Chondrocyte (in vitro differentiated cells): ENCODE measurements around the gene BEND5. TPM values are rescaled to one million over a fixed set of nuclear protein-coding genes. Genes with fewer than 3 reads are reported as not detected.

Experiments
- DNase-seq: peaks from one replicate; pipeline ENCODE4 v3.0.0; 2021; ENCODE audit warnings: mixed read lengths, low spot score
- H3K27ac Mint-ChIP-seq: one replicate; pipeline ENCODE4 v1.8.0; 2021; ENCODE audit warnings: mild to moderate bottlenecking, moderate library complexity, mixed read lengths; ENCODE audit not compliant: unreplicated experiment
- H3K27me3 Mint-ChIP-seq: 2 replicates; pipeline ENCODE4 v1.8.0; 2021; ENCODE audit warnings: low read depth, mixed read lengths
- H3K36me3 Mint-ChIP-seq: 2 replicates; pipeline ENCODE4 v1.8.0; 2021; ENCODE audit warnings: low read depth, mixed read lengths
- H3K4me1 Mint-ChIP-seq: 2 replicates; pipeline ENCODE4 v1.8.0; 2021; ENCODE audit warnings: low read depth, mild to moderate bottlenecking, mixed read lengths
- H3K4me3 Mint-ChIP-seq: one replicate; pipeline ENCODE4 v1.8.0; 2021; ENCODE audit warnings: mild to moderate bottlenecking, moderate library complexity, mixed read lengths; ENCODE audit not compliant: unreplicated experiment
- H3K9me3 Mint-ChIP-seq: 2 replicates; pipeline ENCODE4 v1.8.0; 2021; ENCODE audit warnings: low read depth, mixed read lengths
- total RNA-seq: library from RNA; stranded (reverse); gene quantifications from 3 replicates; pipeline ENCODE4 v1.2.1, GENCODE V29; 2021
- TF ChIP-seq, protein P1 (sequence below): fragments of 200-600 bp; sonication (generic); IDR thresholded peaks from 2 replicates; pipeline ENCODE4 v1.5.0; 2021; ENCODE audit warnings: antibody characterized with exemption, mild to moderate bottlenecking, moderate library complexity

The BEND5 gene
- total RNA-seq, 1 donor from 2014 or later, result 4.2 TPM

DNA sequence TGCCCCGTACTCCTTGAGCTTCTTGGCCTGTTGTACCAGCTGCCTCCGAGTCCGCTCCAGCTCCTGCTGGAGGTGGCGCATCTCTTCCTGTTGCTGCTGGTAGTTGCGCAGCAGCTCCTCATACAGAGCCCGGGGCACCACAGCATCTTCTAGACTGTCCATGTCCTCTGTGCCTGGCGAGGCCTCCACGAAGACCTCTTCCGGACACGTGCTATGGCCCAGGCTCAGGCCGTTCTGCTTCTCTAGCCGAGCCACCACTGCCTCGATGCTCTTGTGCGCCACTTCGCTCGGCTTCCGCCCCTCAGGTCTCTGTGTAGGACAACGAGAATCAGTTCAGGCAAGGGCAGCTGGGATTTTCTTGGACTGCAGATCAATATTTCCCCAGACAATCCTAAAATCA, 17.7 kb downstream of the BEND5 start:
- DNase-seq, result no peak
- Mint-ChIP-seq H3K27me3 (no peaks in the 10 kb centered on the region), H3K4me1 (no peaks in the 10 kb centered on the region), H3K27ac (no peak overlapping the region), H3K36me3 (peaks cover 10% of the 10 kb centered on the region), H3K9me3 (no peaks in the 10 kb centered on the region), H3K4me3 (no peak overlapping the region)
- TF ChIP-seq, protein P1, sequence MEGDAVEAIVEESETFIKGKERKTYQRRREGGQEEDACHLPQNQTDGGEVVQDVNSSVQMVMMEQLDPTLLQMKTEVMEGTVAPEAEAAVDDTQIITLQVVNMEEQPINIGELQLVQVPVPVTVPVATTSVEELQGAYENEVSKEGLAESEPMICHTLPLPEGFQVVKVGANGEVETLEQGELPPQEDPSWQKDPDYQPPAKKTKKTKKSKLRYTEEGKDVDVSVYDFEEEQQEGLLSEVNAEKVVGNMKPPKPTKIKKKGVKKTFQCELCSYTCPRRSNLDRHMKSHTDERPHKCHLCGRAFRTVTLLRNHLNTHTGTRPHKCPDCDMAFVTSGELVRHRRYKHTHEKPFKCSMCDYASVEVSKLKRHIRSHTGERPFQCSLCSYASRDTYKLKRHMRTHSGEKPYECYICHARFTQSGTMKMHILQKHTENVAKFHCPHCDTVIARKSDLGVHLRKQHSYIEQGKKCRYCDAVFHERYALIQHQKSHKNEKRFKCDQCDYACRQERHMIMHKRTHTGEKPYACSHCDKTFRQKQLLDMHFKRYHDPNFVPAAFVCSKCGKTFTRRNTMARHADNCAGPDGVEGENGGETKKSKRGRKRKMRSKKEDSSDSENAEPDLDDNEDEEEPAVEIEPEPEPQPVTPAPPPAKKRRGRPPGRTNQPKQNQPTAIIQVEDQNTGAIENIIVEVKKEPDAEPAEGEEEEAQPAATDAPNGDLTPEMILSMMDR, result no peak

DNA sequence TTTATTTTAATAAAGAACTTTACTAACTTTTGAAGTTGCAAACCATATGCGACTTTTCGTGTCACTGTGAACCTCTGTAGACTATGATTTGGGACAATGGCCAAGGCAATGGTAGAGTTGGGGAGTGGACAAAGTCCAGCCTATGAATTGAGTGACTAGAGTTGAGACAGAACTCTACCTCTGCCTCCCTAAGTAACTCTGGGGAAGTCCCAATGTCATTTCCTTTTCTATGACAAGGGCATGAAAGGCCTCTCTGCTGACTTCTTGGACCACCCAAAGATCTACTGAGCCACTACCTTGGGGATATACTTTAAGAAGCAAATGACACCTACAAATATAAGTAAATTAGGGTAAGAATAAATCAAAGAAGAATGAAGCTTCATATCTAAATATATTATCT, 19.3 kb downstream of the BEND5 start:
- H3K4me3 Mint-ChIP-seq, result no peak overlapping the region
- H3K27me3 Mint-ChIP-seq, result no peaks in the 10 kb centered on the region
- peaks cover 10% of the 10 kb centered on the region for H3K36me3 Mint-ChIP-seq
- DNase-seq, result no peak
- no peaks in the 10 kb centered on the region for H3K4me1 Mint-ChIP-seq
- H3K27ac Mint-ChIP-seq, result no peak overlapping the region
- TF ChIP-seq, protein P1, result no peak
- H3K9me3 Mint-ChIP-seq, result no peaks in the 10 kb centered on the region

DNA sequence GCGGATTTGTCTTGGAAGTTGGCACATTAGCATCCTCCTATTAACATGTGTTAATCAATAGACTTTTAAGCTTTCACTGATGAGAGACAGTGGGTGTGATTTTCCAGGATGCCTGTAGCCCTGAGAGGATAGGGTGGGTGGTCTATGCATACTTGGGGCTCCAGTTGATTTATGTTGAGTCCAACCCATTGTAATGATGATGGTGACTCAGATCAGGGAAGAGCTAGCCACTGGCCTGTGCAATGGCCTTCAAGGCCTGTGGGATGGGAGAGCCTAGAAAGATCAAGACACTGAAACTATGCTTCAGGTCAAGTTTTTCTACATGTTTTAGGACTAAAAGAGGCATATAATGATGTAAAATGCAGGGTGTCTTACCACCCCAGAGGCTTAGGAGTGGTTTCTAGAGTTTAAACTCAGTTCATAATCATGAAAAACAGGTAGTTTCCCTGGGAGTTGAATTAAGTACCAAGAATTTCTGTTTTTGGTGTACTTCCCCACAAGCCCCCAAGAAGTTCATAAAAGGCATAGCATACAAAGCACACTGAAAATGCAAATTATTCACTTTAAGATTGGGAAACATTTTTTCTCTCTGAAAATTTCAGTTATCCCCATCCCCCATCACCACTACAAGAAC, 19.9 kb downstream of the BEND5 start:
- DNase-seq, result no peak
- Mint-ChIP-seq H3K4me3 (no peak overlapping the region), H3K4me1 (no peaks in the 10 kb centered on the region), H3K9me3 (no peaks in the 10 kb centered on the region), H3K27ac (no peak overlapping the region), H3K27me3 (no peaks in the 10 kb centered on the region), H3K36me3 (peaks cover 10% of the 10 kb centered on the region)
- TF ChIP-seq, protein P1, result no peak

DNA sequence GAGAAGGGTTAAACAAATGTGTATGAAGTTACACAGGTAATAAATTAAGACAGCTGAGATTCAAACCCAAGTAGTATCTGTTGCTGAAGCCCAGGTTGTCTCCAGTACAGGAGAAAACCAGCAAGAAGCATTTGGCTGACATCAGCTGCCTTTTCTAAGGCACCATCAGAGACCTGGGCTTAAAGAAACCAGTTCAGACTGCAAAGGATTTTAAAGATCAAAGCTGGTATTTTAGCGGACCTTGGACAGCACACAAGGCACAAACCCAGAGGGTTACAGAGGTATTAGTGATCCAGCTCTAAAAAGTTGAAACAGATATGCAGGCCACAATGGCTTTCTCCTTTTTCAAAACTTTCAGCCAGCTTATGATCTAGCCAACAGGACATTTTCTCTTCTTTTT, 23.4 kb downstream of the BEND5 start:
- no peaks in the 10 kb centered on the region for H3K9me3 Mint-ChIP-seq
- no peak overlapping the region for H3K4me3 Mint-ChIP-seq
- H3K4me1 Mint-ChIP-seq, result no peaks in the 10 kb centered on the region
- no peaks in the 10 kb centered on the region for H3K27me3 Mint-ChIP-seq
- H3K36me3 Mint-ChIP-seq, result peaks cover 8% of the 10 kb centered on the region
- H3K27ac Mint-ChIP-seq, result no peak overlapping the region
- DNase-seq, result no peak
- TF ChIP-seq, protein P1, result no peak

DNA sequence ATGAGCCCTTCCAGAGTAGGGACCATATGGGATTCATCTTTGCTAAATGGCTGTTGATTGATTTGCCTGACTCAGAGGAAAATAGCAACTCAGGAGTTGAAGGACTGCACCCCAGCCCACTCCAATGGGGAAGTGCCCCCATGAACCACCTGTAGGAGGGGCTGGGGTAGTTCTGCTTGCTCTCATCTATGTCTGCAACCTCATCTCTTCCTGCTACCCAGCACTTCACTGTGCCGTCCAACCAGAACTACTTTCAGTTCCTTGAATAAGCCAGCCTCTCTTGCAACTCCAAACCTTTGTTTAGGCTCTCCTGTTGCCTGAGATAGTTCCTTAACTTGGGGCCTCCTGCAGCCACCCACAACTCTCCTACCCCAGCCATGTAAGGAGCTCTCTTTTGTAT, 26.6 kb downstream of the BEND5 start:
- Mint-ChIP-seq H3K36me3 (peaks cover 3% of the 10 kb centered on the region), H3K27me3 (no peaks in the 10 kb centered on the region), H3K27ac (no peak overlapping the region), H3K4me3 (no peak overlapping the region), H3K9me3 (no peaks in the 10 kb centered on the region), H3K4me1 (no peaks in the 10 kb centered on the region)
- DNase-seq, result no peak
- TF ChIP-seq, protein P1, result no peak
